Activated CD4-positive, alpha-beta memory T cell treated with anti-CD3 and anti-CD28 coated beads, Interleukin-2, amount 10 ng/mL, durations not matched to agents 7 days and 5 days (primary cell): ENCODE results near the gene SLC5A2. TPM values are rescaled to one million over a fixed set of nuclear protein-coding genes. Genes with fewer than 3 reads are reported as not detected.
A peak's percentile ranks its signal among the peaks of the same experiment; 100 is the strongest.

Experiments
- CTCF ChIA-PET: fragments of 350-600 bp; sonication (Branson Sonifier 250); formaldehyde crosslinking; loops from one replicate; lab custom pipeline; 2021; ENCODE audit warnings: antibody characterized with exemption, inconsistent platforms; lab: Charles Lee
- POLR2A ChIA-PET: fragments of 350-600 bp; sonication (Branson Sonifier 250); formaldehyde crosslinking; loops from one replicate; lab custom pipeline; 2021; ENCODE audit warnings: antibody characterized with exemption; lab: Charles Lee
- DNase-seq: peaks from one replicate; pipeline ENCODE4 v3.0.0-alpha.2; 2020
- H3K27ac Mint-ChIP-seq: one replicate; pipeline ENCODE4 v1.8.0; 2021; ENCODE audit warnings: mild to moderate bottlenecking, mixed read lengths
- H3K27me3 Mint-ChIP-seq: one replicate; pipeline ENCODE4 v1.8.0; 2021; ENCODE audit warnings: mixed read lengths
- H3K36me3 Mint-ChIP-seq: one replicate; pipeline ENCODE4 v1.8.0; 2021; ENCODE audit warnings: low read depth, mixed read lengths
- H3K4me1 Mint-ChIP-seq: one replicate; pipeline ENCODE4 v1.8.0; 2021; ENCODE audit warnings: mixed read lengths
- H3K4me3 Mint-ChIP-seq: one replicate; pipeline ENCODE4 v1.8.0; 2021; ENCODE audit warnings: mild to moderate bottlenecking, mixed read lengths
- H3K9me3 Mint-ChIP-seq: one replicate; pipeline ENCODE4 v1.8.0; 2021; ENCODE audit warnings: mixed read lengths
- total RNA-seq, 2 experiments: library from RNA; stranded (reverse); gene quantifications; one replicate each; pipeline ENCODE4 v1.2.3, GENCODE V29; 2021

The SLC5A2 gene
- total RNA-seq, 2 experiments from 2014 or later: 0.25 to 0.30 TPM

- Mint-ChIP-seq H3K27ac (peak overlapping the region; percentile 47), H3K27me3 (no peaks in the 10 kb centered on the region), H3K36me3 (peaks cover 10% of the 10 kb centered on the region), H3K4me1 (peaks cover 43% of the 10 kb centered on the region), H3K9me3 (no peaks in the 10 kb centered on the region), H3K4me3 (no peak overlapping the region)
- DNase-seq: no peak
- POLR2A ChIA-PET: no interaction called here
- CTCF ChIA-PET: interaction anchor here (1.9 kb wide), 1 partner anchor 70 kb away, joined by 6 read pairs; no protein-coding TSS in a partner anchor
These were observed 30.3 kb upstream of the SLC5A2 start for GRCh38 chr16:31452631-31453106.

- Mint-ChIP-seq H3K4me1 (peaks cover 49% of the 10 kb centered on the region), H3K4me3 (no peak overlapping the region), H3K27ac (no peak overlapping the region), H3K27me3 (no peaks in the 10 kb centered on the region), H3K9me3 (no peaks in the 10 kb centered on the region), H3K36me3 (peaks cover 15% of the 10 kb centered on the region)
- ChIA-PET CTCF (no interaction called here), POLR2A (interaction anchor here (0.8 kb wide), 1 partner anchor 252 kb away, joined by 3 read pairs; no protein-coding TSS in a partner anchor)
- DNase-seq: no peak
These were observed 29.4 kb upstream of the SLC5A2 start for GRCh38 chr16:31453255-31454204.

- no peaks in the 10 kb centered on the region for H3K27me3 Mint-ChIP-seq
- no peak overlapping the region for H3K27ac Mint-ChIP-seq
- no peak overlapping the region for H3K4me3 Mint-ChIP-seq
- H3K4me1 Mint-ChIP-seq: peaks cover 58% of the 10 kb centered on the region
- no peaks in the 10 kb centered on the region for H3K9me3 Mint-ChIP-seq
- ChIA-PET CTCF (interaction anchor here (0.7 to 6.7 kb wide), 12 partner anchors 11 to 417 kb away, joined by 3 to 69 read pairs (median 3); partner anchors contain the start of genes FUS, KAT8 and ZNF843), POLR2A (interaction anchor here (1.0 to 1.4 kb wide), 4 partner anchors 9 to 413 kb away, joined by 3 to 5 read pairs (median 3); partner anchors contain the start of genes ZNF646 and ZNF668)
- H3K36me3 Mint-ChIP-seq: peaks cover 15% of the 10 kb centered on the region
- peak; percentile 47 for DNase-seq
These were observed 27.2 kb upstream of the SLC5A2 start for GRCh38 chr16:31455601-31456314.

- H3K27me3 Mint-ChIP-seq: no peaks in the 10 kb centered on the region
- POLR2A ChIA-PET: interaction anchor here (1.0 to 5.2 kb wide), 6 partner anchors 11 to 416 kb away, joined by 3 to 66 read pairs (median 22); partner anchors contain the start of genes FUS, ZNF267 and ZNF843
These were observed 25.9 kb upstream of the SLC5A2 start for GRCh38 chr16:31456988-31457360.

GRCh38 chr16:31458073-31458843 is 24.7 kb upstream of the SLC5A2 start:
- H3K36me3 Mint-ChIP-seq: peaks cover 21% of the 10 kb centered on the region
- peak overlapping the region; percentile 92 for H3K4me3 Mint-ChIP-seq
- peaks cover 53% of the 10 kb centered on the region for H3K4me1 Mint-ChIP-seq
- CTCF ChIA-PET: interaction anchor here (0.7 to 6.7 kb wide), 10 partner anchors 16 to 504 kb away, joined by 3 to 69 read pairs (median 10); partner anchors contain the start of genes ZNF267 and ZNF843
- H3K27me3 Mint-ChIP-seq: no peaks in the 10 kb centered on the region
- peak; percentile 79 for DNase-seq
- H3K9me3 Mint-ChIP-seq: no peaks in the 10 kb centered on the region
- H3K27ac Mint-ChIP-seq: peak overlapping the region; percentile 91
- POLR2A ChIA-PET: interaction anchor here (0.9 to 5.2 kb wide), 25 partner anchors 10 to 418 kb away, joined by 3 to 66 read pairs (median 7); partner anchors contain the start of genes FUS, PYCARD, RUSF1 and ZNF267

More at GRCh38 chr16:31456988-31457360, 25.9 kb upstream of the SLC5A2 start:
- no peak for DNase-seq
- H3K27ac Mint-ChIP-seq: no peak overlapping the region
- H3K9me3 Mint-ChIP-seq: no peaks in the 10 kb centered on the region
- peaks cover 56% of the 10 kb centered on the region for H3K4me1 Mint-ChIP-seq
- H3K4me3 Mint-ChIP-seq: peak overlapping the region; percentile 92
- peaks cover 15% of the 10 kb centered on the region for H3K36me3 Mint-ChIP-seq
- CTCF ChIA-PET: interaction anchor here (0.7 to 6.7 kb wide), 6 partner anchors 12 to 415 kb away, joined by 3 to 69 read pairs (median 8); partner anchors contain the start of genes COX6A2 and ZNF843

- peaks cover 48% of the 10 kb centered on the region for H3K4me1 Mint-ChIP-seq
- H3K27me3 Mint-ChIP-seq: no peaks in the 10 kb centered on the region
- H3K36me3 Mint-ChIP-seq: peaks cover 26% of the 10 kb centered on the region
- peak within 1 kb of the TSS; percentile 92 for H3K27ac Mint-ChIP-seq
- ChIA-PET POLR2A (interaction anchor here (0.8 to 5.2 kb wide), 30 partner anchors 10 to 462 kb away, joined by 3 to 66 read pairs (median 4); partner anchors contain the start of genes FUS, PYCARD, RUSF1 and ZNF267), CTCF (interaction anchor here (0.7 to 6.7 kb wide), 11 partner anchors 9 to 505 kb away, joined by 3 to 69 read pairs (median 8); partner anchors contain the start of genes ZNF267 and ZNF843)
- H3K4me3 Mint-ChIP-seq: peak within 1 kb of the TSS; percentile 92
- peak; percentile 98 for DNase-seq
- H3K9me3 Mint-ChIP-seq: no peaks in the 10 kb centered on the region
These were observed 23.9 kb upstream of the SLC5A2 start, which contains the start of gene ARMC5 for GRCh38 chr16:31458844-31459686. Gene ARMC5 (plus strand): TSS chr16:31459501. CDS start chr16:31459525, 24 bp downstream.

- Mint-ChIP-seq H3K4me1 (peaks cover 47% of the 10 kb centered on the region), H3K4me3 (peak overlapping the region; percentile 92), H3K27me3 (no peaks in the 10 kb centered on the region), H3K27ac (peak overlapping the region; percentile 92), H3K9me3 (no peaks in the 10 kb centered on the region), H3K36me3 (peaks cover 28% of the 10 kb centered on the region)
- POLR2A ChIA-PET: interaction anchor here (0.7 to 5.2 kb wide), 30 partner anchors 8 to 463 kb away, joined by 3 to 66 read pairs (median 4); partner anchors contain the start of genes FUS, ITGAX, PYCARD and RUSF1
- CTCF ChIA-PET: interaction anchor here (0.9 to 6.7 kb wide), 38 partner anchors 8 to 645 kb away, joined by 3 to 69 read pairs (median 4); partner anchors contain the start of genes FUS, HSD3B7, PYCARD and RUSF1
- DNase-seq: peak; percentile 100
These were observed 23.0 kb upstream of the SLC5A2 start for GRCh38 chr16:31459687-31460581.

GRCh38 chr16:31460582-31461002 is 22.3 kb upstream of the SLC5A2 start:
- H3K4me1 Mint-ChIP-seq: peaks cover 41% of the 10 kb centered on the region
- peak overlapping the region; percentile 86 for H3K4me3 Mint-ChIP-seq
- no peak for DNase-seq
- H3K27me3 Mint-ChIP-seq: no peaks in the 10 kb centered on the region
- peak overlapping the region; percentile 92 for H3K27ac Mint-ChIP-seq
- ChIA-PET POLR2A (interaction anchor here (0.7 to 5.2 kb wide), 19 partner anchors 9 to 421 kb away, joined by 3 to 66 read pairs (median 4); partner anchors contain the start of genes FUS, ITGAX, PYCARD and RUSF1), CTCF (interaction anchor here (0.9 to 6.7 kb wide), 36 partner anchors 9 to 646 kb away, joined by 3 to 69 read pairs (median 4); partner anchors contain the start of genes FUS, HSD3B7, PYCARD and RUSF1)
- H3K9me3 Mint-ChIP-seq: no peaks in the 10 kb centered on the region
- peaks cover 31% of the 10 kb centered on the region for H3K36me3 Mint-ChIP-seq

- Mint-ChIP-seq H3K36me3 (peaks cover 31% of the 10 kb centered on the region), H3K4me3 (no peak overlapping the region), H3K4me1 (peaks cover 34% of the 10 kb centered on the region), H3K9me3 (no peaks in the 10 kb centered on the region), H3K27ac (peak overlapping the region; percentile 42), H3K27me3 (no peaks in the 10 kb centered on the region)
- ChIA-PET CTCF (interaction anchor here (0.6 to 6.7 kb wide), 34 partner anchors 9 to 511 kb away, joined by 3 to 69 read pairs (median 5); partner anchors contain the start of genes HSD3B7, PYCARD, RUSF1 and TGFB1I1), POLR2A (interaction anchor here (0.7 to 5.2 kb wide), 13 partner anchors 15 to 420 kb away, joined by 3 to 66 read pairs (median 20); partner anchors contain the start of genes FUS, PYCARD, RUSF1 and ZNF267)
- DNase-seq: no peak
These were observed 21.6 kb upstream of the SLC5A2 start for GRCh38 chr16:31461201-31461920.
